ENCODE results near the gene VNN1. TPM values are rescaled to one million over a fixed set of nuclear protein-coding genes. Genes with fewer than 3 reads are reported as not detected.

VNN1 gene
- total and polyA plus RNA-seq, 2 donors (not counting 3 experiments of a cell fraction or from before 2014, with no cell fraction given), result not detected

DNA sequence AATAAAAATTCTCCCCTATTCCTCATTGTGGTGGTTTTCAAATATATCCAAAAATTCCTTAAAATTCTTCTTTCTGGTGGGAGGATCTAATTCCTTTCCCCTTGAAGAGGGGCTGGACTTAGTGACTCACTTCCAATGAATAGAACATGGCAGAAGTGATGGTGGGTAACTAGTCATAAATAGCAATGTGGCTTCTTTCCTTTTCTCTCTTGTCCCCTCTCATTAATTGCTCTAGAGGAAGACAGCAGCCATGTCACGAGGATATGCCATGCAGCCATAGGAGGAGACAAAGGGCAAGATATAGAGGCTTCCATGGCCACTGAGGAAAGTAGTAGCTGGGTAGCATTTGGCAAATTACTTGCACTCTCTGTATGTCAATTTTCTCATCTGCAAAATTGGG lies 38.0 kb upstream of the VNN1 start:
- no peak overlapping the region for H3K4me2 ChIP-seq (ENCODE audit: insufficient read depth, low read length)
- DNase-seq (ENCODE audit: low read depth, low spot score) (no peak), FAIRE-seq (no peak)
- H3K9me1 ChIP-seq (replicated peaks; ENCODE audit: control insufficient read depth, extremely low read depth, insufficient read depth, low read length), result no peaks in the 10 kb centered on the region
- no peaks in the 10 kb centered on the region for H3K36me3 ChIP-seq (ENCODE audit: control insufficient read depth in 2 of 2, extremely low read depth in 1 of 2, insufficient read depth in 2 of 2, low read length in 2 of 2)
- H3K27me3 ChIP-seq (ENCODE audit: control insufficient read depth in 2 of 2, insufficient read depth in 2 of 2, low read length in 2 of 2), result peaks cover 0 to 5% of the 10 kb centered on the region in 2 experiments
- H2AFZ ChIP-seq (ENCODE audit: low read depth, low read length), result no peak overlapping the region
- H3K79me2 ChIP-seq (ENCODE audit: control insufficient read depth, insufficient read depth, low read length), result no peaks in the 10 kb centered on the region
- TF ChIP-seq POLR2AphosphoS5 (IDR thresholded peaks at IDR 0.05; ENCODE audit: insufficient read depth, low read depth, low read length) (no peak), POLR2A (IDR thresholded peaks at IDR 0.05; ENCODE audit: low read depth, low read length) (no peak), MYC (IDR thresholded peaks at IDR 0.05; ENCODE audit: low read depth, low read length) (no peak), GATA2 (IDR thresholded peaks at IDR 0.05; ENCODE audit: insufficient read depth, insufficient read length, low read depth, low read length) (no peak), JUN (IDR thresholded peaks at IDR 0.05; ENCODE audit: borderline replicate concordance, insufficient read depth, insufficient read length, low read depth) (no peak), FOS (IDR thresholded peaks at IDR 0.05; ENCODE audit: borderline replicate concordance, insufficient read depth, low read length) (no peak), EZH2 (IDR thresholded peaks at IDR 0.05; ENCODE audit: borderline replicate concordance, low read depth, low read length, severe bottlenecking) (no peak)
- TF ChIP-seq, protein P1, sequence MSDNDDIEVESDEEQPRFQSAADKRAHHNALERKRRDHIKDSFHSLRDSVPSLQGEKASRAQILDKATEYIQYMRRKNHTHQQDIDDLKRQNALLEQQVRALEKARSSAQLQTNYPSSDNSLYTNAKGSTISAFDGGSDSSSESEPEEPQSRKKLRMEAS (IDR thresholded peaks at IDR 0.05; ENCODE audit: insufficient read depth, insufficient read length), result no peak
- TF ChIP-seq, protein P2, sequence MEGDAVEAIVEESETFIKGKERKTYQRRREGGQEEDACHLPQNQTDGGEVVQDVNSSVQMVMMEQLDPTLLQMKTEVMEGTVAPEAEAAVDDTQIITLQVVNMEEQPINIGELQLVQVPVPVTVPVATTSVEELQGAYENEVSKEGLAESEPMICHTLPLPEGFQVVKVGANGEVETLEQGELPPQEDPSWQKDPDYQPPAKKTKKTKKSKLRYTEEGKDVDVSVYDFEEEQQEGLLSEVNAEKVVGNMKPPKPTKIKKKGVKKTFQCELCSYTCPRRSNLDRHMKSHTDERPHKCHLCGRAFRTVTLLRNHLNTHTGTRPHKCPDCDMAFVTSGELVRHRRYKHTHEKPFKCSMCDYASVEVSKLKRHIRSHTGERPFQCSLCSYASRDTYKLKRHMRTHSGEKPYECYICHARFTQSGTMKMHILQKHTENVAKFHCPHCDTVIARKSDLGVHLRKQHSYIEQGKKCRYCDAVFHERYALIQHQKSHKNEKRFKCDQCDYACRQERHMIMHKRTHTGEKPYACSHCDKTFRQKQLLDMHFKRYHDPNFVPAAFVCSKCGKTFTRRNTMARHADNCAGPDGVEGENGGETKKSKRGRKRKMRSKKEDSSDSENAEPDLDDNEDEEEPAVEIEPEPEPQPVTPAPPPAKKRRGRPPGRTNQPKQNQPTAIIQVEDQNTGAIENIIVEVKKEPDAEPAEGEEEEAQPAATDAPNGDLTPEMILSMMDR (IDR thresholded peaks at IDR 0.05; ENCODE audit: extremely low read depth in 1 of 2, insufficient read depth in 1 of 2, low read depth in 1 of 2, low read length in 2 of 2), result no peak
- dilution Hi-C loops (cut with MboI; ENCODE audit: extremely low pct_ligation_motif_present, low sequenced_read_pairs) (no loop called here), intact Hi-C loops (cut with micrococcal nuclease) (loop anchor here (1.0 kb wide), 1 partner anchor 47 kb away; no protein-coding TSS in a partner anchor)
- no peaks in the 10 kb centered on the region for H3K4me1 ChIP-seq (ENCODE audit: control insufficient read depth, extremely low read depth, insufficient read depth, low read length)
- no peak overlapping the region for H3K27ac ChIP-seq (ENCODE audit: insufficient read depth, low read depth, low read length)
- ChIA-PET CTCF (interaction anchor here (0.6 to 1.0 kb wide), 5 partner anchors 8 to 49 kb away, joined by 3 to 4 read pairs (median 3); partner anchors contain the start of gene SLC18B1), POLR2A (no interaction called here)
- no peak overlapping the region for H3K9ac ChIP-seq (replicated peaks; ENCODE audit: extremely low read depth, insufficient read depth, low read length)
- no peaks in the 10 kb centered on the region for H4K20me1 ChIP-seq (replicated peaks; ENCODE audit: control insufficient read depth, extremely low read depth, insufficient read depth, low read length)
- BruUV-seq (replicated peaks), result no TSS peak
- H3K4me3 ChIP-seq (replicated peaks in 1 of 3; ENCODE audit: insufficient read depth in 1 of 3, low read depth in 1 of 3, low read length in 3 of 3), result no peak overlapping the region
- no peaks in the 10 kb centered on the region for H3K9me3 ChIP-seq (replicated peaks; ENCODE audit: control insufficient read depth, insufficient read depth, low read length)

Data from endothelial cell of umbilical vein (primary cell).